HG03175 (cell line): ENCODE data around the gene NUPR1.
"Not testable (repeated sequence)": the region's sequence is repeated elsewhere in the genome, so short reads cannot be mapped to it uniquely, and the experiment has no call there.

Experiments used
- ATAC-seq: cut with Tn5 transposase; IDR thresholded peaks from one replicate; pipeline ENCODE4 v1.9.1; 2021; ENCODE audit warnings: mild to moderate bottlenecking, moderate library complexity; ENCODE audit not compliant: unreplicated experiment

NUPR1 gene

DNA sequence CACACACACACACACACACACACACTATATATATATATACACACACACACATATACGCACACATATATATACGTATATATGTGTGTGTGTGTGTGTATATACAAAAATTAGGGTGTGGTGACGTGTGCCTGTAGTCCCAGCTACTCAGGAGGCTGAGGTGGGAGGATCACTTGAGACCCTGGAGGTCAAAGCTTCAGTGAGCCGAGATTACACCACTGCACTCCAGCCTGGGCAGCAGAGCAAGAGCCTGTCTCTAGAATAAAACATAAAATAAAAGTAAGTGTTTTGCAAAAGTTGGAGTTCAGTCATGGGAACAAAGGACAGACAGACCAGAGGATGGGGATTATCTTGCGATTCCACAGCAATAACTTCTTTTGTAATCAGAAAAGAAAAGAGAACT is 10.8 kb downstream of the NUPR1 start:
- no peak for ATAC-seq

DNA sequence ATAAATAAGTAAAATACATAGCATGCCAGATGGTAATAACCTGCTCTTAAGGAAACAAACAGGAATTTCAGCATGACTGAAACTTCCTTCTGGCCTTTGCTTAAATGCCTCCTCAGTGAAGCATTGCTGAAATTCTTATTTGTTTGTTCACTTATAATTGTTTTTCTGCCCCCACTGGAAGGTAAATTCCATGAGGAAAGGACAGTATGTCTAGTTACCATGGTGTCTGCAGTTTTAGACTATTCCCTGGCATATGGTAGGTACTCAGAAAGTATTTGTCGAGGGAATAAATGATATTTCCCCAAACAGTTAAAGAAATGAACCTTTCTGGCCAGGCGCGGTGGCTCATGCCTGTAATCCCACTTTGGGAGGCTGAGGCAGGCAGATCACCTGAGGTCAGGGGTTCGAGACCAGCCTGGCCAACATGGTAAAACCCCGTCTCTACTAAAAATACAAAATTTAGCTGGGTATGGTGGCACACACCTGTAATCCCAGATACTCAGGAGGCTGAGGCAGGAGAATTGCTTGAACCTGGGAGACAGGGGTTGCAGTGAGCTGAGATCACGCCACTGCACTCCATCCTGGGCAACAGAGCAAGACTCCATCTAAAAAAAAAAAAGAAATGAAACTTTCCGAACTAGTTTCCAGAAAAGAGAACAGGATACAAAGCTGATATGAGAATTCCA is 11.5 kb downstream of the NUPR1 start:
- not testable (repeated sequence) for ATAC-seq

DNA sequence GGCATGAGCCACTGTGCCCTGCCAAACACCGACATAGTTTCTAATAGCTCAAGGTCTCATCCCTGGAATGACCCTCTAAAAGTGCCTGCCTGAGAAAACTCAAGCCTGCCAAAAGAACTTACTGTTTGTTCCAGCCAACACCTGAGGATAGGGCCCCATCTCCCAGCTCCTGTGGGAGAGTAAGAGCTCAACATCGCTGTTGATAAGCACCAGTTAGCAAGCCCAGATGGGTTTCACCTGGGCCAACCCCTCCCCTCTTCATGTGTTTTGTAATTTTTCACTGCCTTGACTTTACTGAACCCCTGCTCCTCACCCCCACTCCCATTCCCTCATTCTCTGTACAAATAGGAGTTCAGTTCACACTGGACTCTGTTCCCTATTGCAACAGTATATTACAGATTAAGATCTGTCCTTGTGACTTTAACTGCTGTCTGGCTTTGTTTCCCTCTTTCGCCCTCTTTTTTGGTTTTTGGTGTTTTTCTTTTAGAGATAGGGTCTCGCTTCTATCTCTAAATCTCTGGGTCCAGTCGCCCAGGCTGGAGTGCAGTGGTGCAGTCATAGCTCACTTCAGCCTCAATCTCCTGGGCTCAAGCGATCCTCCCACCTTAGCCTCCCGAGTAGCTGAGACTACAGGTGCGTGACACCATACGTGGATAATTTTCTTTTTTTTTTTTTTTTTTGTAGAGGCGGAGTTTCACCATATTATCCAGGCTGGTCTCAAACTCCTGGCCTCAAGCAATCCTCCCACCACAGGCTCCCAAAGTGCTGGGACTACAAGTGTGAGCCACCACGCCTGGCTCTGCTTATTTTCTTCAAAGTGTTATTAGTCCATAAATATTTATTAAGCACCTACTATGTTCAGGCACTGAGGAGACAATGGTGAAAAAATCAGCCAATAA is 12.3 kb downstream of the NUPR1 start:
- ATAC-seq: no peak

DNA sequence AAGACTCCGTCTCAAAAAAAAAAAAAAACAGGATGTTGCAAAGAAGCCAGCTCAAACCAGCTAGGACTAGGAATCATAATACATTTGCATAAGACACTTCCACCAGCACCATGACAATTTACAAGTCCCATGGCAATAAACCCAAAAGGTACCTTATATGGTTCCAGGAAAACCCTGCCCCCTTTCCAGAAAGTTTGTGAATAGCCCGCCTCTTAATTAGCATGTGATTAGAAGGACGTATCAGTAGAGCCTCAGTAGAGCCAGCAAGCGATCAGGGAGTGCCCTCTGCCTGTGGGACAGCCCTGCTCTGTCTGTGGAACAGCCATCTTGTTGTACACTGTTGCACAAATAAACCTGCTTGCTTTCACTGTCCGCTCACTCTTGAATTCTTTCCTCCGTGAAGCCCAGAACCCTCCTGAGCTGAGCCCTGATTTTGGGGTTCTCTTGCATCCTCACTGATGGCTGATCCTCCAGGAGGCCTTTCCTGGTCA is 14.0 kb downstream of the NUPR1 start:
- no peak for ATAC-seq

DNA sequence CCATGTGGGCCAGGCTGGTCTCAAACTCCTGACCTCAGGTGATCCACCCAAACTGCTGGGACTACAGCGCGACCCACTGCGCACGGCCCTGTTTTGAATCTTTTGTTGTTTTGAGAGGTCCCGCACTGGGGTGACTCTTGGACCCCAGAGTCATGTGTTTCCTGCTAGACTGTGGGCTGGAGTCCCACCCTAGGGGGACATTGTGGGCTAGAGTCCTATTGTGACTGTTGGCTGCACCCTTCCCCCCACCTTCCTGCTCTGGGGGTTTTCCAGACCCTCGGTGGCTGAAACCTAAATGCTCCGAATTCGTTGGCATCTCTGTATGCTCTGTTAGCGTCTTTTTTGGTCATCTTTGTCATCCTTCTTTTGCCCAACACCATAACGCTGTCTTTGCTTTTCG is 16.0 kb downstream of the NUPR1 start:
- no peak for ATAC-seq

DNA sequence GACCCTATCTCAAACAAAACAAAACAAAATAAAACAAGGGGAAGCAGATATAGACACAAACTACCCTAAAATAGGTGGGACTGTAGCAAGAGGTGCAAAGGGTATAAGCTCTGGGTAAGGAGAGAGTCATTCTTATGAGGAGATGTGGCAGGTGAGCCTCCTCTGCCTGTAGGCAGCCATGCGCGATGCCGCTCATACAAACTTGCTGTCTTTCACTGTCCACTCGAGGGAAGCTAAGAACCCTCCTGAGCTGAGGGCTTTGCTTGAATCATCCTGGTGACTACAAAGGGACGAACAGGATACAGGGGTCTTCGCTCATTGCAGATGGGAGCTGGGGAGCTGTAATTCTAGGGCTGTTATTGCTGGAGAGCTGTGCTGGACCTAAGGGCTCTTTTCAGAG is 17.3 kb downstream of the NUPR1 start:
- ATAC-seq: no peak

DNA sequence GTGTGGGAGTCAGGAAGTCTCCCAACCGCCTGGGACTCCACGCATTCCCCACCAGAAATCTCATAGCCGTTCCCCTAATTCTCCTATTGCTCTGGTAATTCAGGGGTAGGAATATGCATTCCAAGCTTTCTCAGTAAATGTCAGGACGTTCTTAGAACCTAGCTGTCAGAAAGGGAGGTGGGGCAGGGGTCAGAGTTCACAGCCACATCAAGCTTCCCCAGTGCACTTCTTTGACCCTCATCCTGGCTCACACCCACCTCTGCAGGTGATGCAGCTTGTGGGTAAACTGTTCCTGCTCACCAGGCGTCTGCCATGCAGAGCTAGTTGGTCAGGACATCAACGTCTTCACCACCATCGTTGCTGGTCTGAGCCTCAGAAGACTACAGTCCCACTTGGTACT is 18.1 kb downstream of the NUPR1 start:
- no peak for ATAC-seq

DNA sequence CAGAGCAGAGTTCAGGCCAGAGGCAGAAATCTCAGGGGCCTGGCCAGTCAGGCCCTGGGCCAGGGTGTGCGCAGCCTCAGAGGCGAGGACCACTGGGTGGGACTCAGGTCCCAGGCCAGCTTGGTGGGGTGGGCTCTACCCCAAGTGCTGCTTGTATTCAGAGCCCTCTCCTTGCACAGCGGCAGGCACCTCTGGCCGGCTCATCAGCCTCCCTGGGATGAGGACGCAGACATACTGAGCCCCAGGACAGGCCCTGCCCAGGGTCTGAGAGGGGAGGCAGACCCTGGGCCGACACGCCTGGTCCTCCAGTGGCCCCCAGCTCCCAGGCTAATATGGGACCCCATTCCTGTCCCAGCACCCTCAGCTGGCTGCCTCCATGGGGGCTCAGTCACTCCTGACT is 24.5 kb downstream of the NUPR1 start:
- ATAC-seq: no peak

DNA sequence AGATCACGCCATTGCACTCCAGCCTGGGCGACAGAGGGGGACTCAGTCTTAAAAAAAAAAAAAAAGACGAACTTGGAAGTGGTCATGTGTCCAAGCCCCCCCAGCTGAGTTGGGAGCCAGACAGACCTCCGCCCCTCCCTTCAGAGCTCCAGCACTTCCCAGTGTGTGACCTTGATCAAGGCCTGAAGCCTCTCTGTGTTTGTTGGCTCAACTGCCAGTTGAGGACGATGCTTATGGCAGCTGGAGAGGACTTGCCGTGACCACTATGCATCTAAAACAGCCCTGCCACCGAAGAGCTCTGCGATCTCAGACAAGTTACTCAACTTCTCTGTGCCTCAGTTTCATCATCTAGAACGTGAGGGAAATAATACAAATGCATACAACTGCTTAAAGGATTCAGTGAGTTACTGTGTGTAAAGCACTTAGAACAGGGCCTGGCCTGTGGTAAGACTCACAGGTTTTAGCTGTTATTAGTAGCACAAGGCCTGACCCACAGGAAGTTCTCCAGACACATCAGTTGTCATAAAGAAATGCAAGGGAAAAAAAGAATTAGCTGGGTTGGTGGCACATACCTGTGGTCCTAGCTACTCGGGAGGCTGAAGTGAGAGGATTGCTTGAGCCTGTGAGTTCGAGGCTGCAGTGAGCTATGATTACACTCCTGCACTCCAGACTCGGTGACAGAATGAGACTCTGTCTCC is 25.1 kb downstream of the NUPR1 start:
- no peak for ATAC-seq

DNA sequence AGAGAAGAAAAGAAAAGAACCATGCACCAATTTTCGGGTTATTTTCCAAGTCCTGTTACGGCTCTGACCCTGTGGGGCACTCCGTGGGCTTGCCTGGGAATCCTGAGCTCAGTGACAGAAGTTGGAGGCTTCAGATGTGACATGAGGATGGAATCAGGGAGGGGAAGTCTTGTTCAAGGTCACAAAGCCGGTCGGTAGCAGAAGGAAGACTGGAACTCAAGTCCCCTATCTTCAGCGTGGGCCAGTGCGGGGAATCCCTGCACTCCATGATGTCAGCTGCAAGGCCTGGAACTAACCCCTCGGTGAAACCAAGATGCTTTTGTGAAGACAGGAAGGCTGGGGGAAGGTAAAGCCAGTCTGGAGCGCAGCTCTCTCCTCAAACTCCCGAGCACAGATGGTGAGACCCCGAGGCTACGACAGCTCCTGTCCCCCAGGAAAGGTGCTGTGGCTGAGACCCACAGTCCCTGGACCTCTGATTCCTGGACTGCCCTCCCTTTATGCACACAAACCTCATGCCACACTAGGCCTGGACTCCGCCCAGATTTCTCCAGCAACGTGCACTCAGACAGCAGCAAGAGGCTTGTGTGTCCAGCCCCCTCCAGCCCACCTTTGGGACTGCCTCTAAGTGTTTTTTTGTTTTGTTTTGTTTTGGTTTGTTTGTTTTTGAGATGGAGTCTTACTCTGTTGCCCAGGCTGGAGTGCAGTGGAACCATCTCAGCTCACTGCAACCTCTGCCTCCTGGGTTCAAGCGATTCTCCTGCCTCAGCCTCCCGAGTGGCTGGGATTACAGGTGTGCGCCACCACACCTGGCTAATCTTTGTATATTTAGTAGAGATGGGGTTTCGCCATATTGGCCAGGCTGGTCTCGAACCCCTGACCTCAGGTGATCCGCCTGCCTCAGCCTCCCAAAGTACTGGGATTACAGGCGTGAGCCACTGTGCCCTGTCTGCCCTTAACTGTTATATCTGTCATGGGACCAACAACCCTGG is 26.7 kb downstream of the NUPR1 start:
- ATAC-seq: no peak

DNA sequence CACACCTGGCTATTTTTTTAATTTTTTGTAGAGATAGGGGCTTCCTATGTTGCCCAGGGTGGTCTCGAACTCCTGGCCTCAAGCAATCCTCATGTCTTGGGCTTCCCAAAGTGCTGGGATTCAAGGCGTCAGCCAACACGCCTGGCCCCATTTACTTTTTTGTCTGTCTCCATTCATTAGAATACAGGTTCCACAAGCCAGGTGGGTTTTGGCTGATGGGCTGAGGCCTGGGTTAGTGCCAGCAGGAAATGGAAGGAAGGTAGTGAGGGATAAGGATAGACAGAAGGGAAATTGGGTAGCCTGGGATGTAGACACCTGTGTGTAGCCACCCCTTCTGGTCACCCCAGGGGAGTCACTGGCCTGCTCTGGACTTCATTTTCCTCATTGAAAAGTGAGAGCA is 27.7 kb downstream of the NUPR1 start:
- ATAC-seq: no peak

DNA sequence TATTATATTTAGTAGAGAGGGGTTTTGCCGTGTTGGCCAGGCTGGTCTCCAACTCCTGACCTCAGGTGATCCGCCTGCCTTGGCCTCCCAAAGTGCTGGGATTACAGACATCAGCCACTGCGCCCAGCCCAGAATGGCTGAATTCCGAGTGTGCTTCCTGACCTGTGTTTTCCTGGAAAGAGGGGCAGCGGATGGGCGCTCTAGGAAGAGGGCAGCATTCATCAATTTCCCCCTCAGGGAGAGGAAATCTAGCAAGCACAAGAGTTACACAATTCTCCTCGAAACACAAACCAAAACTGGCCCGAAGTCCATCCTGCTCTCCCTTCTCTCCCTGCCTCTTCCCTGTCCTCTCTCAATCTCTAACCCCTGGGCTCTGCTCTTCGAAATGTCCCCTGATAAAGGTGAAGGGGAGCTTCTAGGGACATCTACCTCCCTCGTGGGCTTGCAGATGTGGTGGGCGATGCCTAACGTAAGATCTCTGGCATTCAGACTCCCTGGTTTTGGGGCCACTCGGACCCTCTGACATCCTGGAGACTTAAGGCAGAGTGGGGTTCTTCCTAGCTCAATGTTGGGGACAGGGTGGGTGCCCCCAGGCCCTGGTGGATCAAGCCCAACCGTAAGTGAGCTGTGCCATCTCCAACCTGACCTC is 33.2 kb downstream of the NUPR1 start:
- ATAC-seq: no peak

DNA sequence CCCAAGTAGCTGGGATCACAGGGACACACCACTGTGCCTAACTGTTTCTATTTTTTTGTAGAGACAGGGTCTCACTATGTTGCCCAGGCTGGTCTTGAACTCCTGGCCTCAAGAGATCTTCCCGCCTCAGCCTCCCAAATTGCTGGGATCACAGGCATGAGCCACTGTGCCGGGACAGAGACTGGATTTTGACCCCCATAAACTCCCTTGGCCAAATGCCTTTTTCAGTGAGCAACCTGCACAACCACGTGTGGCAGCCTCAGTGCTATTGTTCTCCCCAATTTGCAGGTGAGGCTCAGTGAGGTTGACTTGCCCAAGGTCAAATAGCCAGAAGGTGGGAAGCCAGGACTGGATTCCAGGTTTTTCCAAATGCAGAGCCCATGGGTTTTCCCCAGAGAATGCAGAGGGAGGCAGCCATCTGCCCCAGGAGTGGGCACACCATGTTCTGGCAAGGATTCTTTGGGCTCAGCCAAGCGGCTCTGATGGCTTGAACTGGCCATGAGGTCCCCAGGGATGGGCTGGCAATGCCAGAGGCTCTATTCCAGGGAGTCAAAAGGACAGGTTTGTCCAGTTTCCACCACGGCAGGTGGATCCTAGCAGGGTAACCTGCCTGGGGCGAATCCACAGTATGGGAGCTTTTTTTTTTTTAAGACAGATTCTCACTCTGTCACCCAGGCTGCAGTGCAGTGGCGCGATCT is 33.9 kb downstream of the NUPR1 start:
- no peak for ATAC-seq

DNA sequence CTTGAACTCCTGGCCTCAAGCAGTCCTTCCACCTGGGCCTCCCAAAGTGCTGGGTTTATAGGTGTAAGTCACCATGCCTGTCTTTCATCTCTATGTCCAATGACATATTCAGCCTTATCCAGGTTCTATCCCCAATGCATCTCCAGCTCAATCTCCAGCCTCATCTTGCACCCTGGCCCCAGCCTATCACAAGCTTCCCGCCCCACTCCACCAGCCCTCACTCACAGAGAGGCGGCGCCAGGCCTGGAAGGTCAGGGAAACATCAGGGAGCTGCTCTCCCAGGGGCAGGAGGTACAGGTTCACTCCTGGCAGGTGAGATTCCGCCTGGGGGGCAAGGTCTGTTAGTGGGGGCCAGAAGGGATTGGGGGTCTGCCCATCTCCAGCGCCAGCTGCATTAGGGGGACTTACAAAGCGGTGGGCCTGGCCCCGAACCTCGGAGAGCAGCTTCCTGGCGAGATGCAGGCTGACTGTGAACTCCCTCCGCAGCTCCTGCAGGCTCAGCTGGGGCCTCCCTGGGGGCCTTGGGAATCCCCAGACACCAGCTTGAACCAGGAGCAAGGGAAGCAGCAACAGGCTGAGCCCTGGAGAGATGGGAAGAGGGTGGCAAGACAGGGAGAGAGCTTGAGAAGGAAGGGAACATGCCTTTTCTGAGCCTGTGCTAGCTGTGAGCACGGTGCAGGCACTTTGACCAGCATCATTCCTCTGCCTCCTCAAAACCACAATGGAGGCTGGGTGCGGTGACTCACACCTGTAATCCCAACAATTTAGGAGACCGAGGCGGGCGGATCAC is 35.1 kb downstream of the NUPR1 start:
- no peak for ATAC-seq

DNA sequence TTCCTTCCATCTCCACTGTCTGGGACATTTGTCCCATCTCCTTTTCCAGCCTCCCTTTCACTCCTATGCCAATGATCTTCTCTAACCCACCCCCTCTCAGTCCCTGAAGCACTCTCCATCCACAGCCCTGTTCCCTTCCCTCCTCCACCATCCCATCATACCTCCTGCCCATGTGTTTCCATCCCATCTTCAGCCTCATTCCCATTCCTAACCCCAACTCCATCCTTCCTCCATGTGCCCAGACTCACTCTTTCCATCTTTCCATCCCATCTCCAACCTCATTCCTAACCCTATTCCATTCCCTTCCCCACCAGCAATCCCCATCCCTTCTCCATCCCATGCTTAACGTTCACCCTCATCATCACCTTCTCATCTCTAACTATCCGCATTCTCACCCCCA is 36.5 kb downstream of the NUPR1 start:
- ATAC-seq: no peak

DNA sequence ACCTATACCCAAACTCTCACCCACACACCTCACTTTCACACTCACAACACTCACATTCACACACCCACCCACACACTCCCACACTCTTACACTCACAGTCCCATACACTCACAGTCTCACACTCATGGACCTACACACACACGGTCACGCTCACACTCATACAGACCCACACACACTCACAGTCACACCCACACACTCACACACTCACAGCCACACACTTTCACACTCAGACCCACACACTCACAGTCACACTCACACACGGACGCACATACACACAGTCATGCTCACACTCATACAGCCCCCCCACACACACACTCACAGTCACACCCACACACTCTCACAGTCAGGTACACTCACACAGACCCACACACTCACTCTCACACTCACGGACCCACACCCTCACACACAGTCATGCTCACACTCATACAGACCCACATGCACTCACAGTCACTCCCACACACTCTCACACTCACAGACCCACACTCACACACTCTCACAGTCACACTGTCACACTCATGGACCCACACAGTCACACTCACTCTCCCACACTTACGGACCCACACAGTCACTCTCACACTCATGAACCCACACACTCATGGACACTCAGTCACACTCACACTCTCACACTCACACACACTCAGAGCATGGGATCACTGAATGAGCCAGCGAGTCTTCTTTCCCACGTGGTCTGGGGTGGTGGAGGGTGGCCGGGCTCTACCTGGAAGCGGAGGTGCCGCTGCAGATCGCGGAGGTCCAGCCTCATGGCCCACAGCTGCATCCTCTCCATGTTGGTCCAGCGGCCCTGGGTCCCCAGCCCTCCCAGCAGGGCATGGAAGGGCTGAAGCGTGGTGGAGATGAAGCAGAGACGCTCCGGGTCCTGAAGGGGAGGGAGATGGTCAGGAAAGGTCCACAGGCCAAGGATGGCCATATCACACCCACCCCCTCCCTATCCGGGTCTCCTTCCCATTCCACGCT is 37.2 kb downstream of the NUPR1 start:
- ATAC-seq: no peak

DNA sequence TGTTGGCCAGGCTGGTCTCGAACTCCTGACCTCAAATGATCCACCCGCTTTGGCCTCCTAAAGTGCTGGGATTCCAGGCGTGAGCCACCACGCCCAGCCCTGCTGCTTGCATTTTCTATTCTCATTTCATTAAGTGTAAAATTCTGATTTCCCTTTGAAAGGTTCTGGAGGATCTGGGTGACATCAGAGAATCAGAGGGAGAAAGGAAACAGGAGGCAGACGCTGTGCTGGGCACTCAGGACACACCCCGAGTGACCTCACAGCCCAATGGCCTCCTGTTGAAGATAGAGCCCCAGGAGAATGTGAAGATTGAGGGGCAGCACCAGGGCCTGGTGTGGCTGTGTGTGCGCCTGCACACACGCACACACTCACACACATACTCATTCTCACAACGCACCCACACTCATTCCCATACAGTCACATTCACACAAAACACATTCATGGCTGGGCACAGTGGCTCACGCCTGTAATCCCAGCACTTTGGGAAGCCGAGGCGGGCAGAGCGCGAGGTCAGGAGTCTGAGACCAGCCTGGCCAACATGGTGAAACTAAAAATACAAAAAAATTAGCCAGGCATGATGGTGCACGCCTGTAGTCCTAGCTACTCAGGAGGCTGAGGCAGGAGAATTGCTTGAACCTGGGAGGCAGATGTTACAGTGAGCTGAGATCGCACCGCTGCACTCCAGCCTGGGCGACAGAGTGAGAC is 38.1 kb downstream of the NUPR1 start:
- not testable (repeated sequence) for ATAC-seq
